Keratinocyte (primary cell): ENCODE measurements around the gene NADSYN1. TPM values are rescaled to one million over a fixed set of nuclear protein-coding genes. Genes with fewer than 3 reads are reported as not detected.

Source experiments
- DNase-seq: peaks from one replicate; pipeline ENCODE4 v3.0.0-alpha.2; 2011; ENCODE audit warnings: low read depth, missing footprints, low spot score
- FAIRE-seq: peaks from 2 replicates; lab custom pipeline; 2011; peaks lifted over from hg19 to GRCh38; lab: Jason Lieb, UNC
- H2AFZ ChIP-seq: 2 replicates; pipeline ENCODE4 v1.6.0; 2012; ENCODE audit warnings: low read length, control low read depth, inconsistent platforms; ENCODE audit not compliant: control insufficient read depth
- H3K27ac ChIP-seq: 2 replicates; pipeline ENCODE4 v1.5.1; 2011; ENCODE audit warnings: low read length; ENCODE audit not compliant: control insufficient read depth, insufficient read depth
- H3K27me3 ChIP-seq: 3 replicates; pipeline ENCODE4 v1.6.0; 2011; ENCODE audit warnings: low read length; ENCODE audit not compliant: control insufficient read depth, insufficient read depth; ENCODE audit errors: extremely low read depth
- H3K36me3 ChIP-seq, 2 experiments: 2 replicates in 1 of 2; 3 replicates in 1 of 2; pipeline ENCODE4 v1.5.1; 2011; ENCODE audit warnings: low read length in 2 of 2, mild to moderate bottlenecking in 1 of 2; ENCODE audit not compliant: control insufficient read depth in 2 of 2, insufficient read depth in 2 of 2; ENCODE audit errors: extremely low read depth in 1 of 2
- H3K4me1 ChIP-seq: 3 replicates; pipeline ENCODE4 v1.5.1; 2011; ENCODE audit warnings: low read length; ENCODE audit not compliant: control insufficient read depth, insufficient read depth; ENCODE audit errors: extremely low read depth
- H3K4me2 ChIP-seq: 3 replicates; pipeline ENCODE4 v1.6.0; 2011; ENCODE audit warnings: low read depth, low read length; ENCODE audit not compliant: control insufficient read depth, insufficient read depth; ENCODE audit errors: extremely low read depth
- H3K4me3 ChIP-seq, 3 experiments: fragments of 200-600 bp in 1 of 3; sonication (generic) in 1 of 3; 2 replicates in 2 of 3; 3 replicates in 1 of 3; pipeline ENCODE4 v1.5.1; 2011 to 2016; ENCODE audit warnings: low read length in 3 of 3, mild to moderate bottlenecking in 3 of 3, control low read depth in 2 of 3, inconsistent platforms in 1 of 3, low read depth in 1 of 3, mixed read lengths in 1 of 3, mixed run types in 1 of 3, moderate library complexity in 1 of 3; ENCODE audit not compliant: control insufficient read depth in 2 of 3, insufficient read depth in 2 of 3; ENCODE audit errors: extremely low read depth in 1 of 3
- H3K79me2 ChIP-seq: 2 replicates; pipeline ENCODE4 v1.6.0; 2012; ENCODE audit warnings: low read length; ENCODE audit not compliant: control insufficient read depth, insufficient read depth
- H3K9ac ChIP-seq: 3 replicates; pipeline ENCODE4 v1.6.0; 2011; ENCODE audit warnings: low read length; ENCODE audit not compliant: control insufficient read depth, insufficient read depth; ENCODE audit errors: extremely low read depth
- H3K9me1 ChIP-seq: 3 replicates; pipeline ENCODE4 v1.6.0; 2011; ENCODE audit warnings: low read length; ENCODE audit not compliant: control insufficient read depth, insufficient read depth; ENCODE audit errors: extremely low read depth
- H3K9me3 ChIP-seq: 2 replicates; pipeline ENCODE4 v1.5.1; 2012; ENCODE audit warnings: low read depth, low read length; ENCODE audit not compliant: control insufficient read depth
- H4K20me1 ChIP-seq: 3 replicates; pipeline ENCODE4 v1.6.0; 2011; ENCODE audit warnings: low read length; ENCODE audit not compliant: control insufficient read depth, insufficient read depth; ENCODE audit errors: extremely low read depth
- CTCF ChIP-seq, 3 experiments: IDR thresholded peaks in 1 of 3; conservative IDR thresholded peaks in 1 of 3; optimal IDR thresholded peaks in 1 of 3; 2 replicates in 2 of 3; 3 replicates in 1 of 3; pipeline versions ENCODE3 to v1.5.1; 2011; ENCODE audit warnings: low read length in 3 of 3, mild to moderate bottlenecking in 3 of 3, moderate library complexity in 2 of 3, control low read depth in 1 of 3, inconsistent platforms in 1 of 3; ENCODE audit not compliant: insufficient read depth in 2 of 3; ENCODE audit errors: extremely low read depth in 1 of 3
- EZH2 ChIP-seq: IDR thresholded peaks from one replicate; pipeline ENCODE4 v1.6.1; 2012; ENCODE audit warnings: inconsistent platforms, mild to moderate bottlenecking, low read length, moderate library complexity
- dilution Hi-C: fragments of 300-500 bp; cut with MboI; formaldehyde crosslinking; loops from one replicate; pipeline ENCODE4 v1.7.0; 2020; ENCODE audit warnings: low sequenced_read_pairs; ENCODE audit not compliant: extremely low pct_ligation_motif_present
- polyA plus RNA-seq, 5 experiments: library from polyadenylated mRNA; depleted of rRNA in 3 of 5; stranded (reverse) in 3 of 5; stranded (forward) in 1 of 5; unstranded in 1 of 5; fragments of >200 nt; gene quantifications; 1 replicate in 1 of 5; 2 replicates in 3 of 5; 3 replicates in 1 of 5; pipeline versions ENCODE4 v1.2.1 to v1.2.3, GENCODE V29; 2011 to 2012; ENCODE audit warnings: missing spikeins in 2 of 5, low read depth in 1 of 5, low replicate concordance in 1 of 5

NADSYN1 gene
- polyA plus RNA-seq, 1 donor (not counting 4 experiments of a cell fraction or from before 2014, with no cell fraction given) = 51.5 TPM

GRCh38 chr11:71406681-71407080 is 46.3 kb upstream of the NADSYN1 start:
- Histone ChIP-seq H3K4me3 (no peak overlapping the region), H3K9me3 (peaks cover 4% of the 10 kb centered on the region), H3K4me2 (no peak overlapping the region), H2AFZ (no peak overlapping the region), H3K9ac (no peak overlapping the region), H3K27me3 (no peaks in the 10 kb centered on the region), H4K20me1 (no peaks in the 10 kb centered on the region), H3K9me1 (no peaks in the 10 kb centered on the region), H3K79me2 (no peaks in the 10 kb centered on the region), H3K36me3 (no peaks in the 10 kb centered on the region), H3K27ac (no peak overlapping the region), H3K4me1 (no peaks in the 10 kb centered on the region)
- TF ChIP-seq CTCF (optimal IDR thresholded peaks at IDR 0.05 in 1 of 3, IDR thresholded peaks at IDR 0.05 in 1 of 3, conservative IDR thresholded peaks at IDR 0.05 in 1 of 3; ENCODE audit: extremely low read depth in 1 of 3, insufficient read depth in 2 of 3, low read length in 3 of 3) = no peak
- TF ChIP-seq EZH2 = no peak
- FAIRE-seq = no peak
- DNase-seq = no peak
- dilution Hi-C loops = no loop called here

GRCh38 chr11:71407356-71407755 is 45.6 kb upstream of the NADSYN1 start:
- no peaks in the 10 kb centered on the region for H3K9me1 ChIP-seq
- H3K4me1 ChIP-seq = no peaks in the 10 kb centered on the region
- TF ChIP-seq EZH2 = no peak
- no peak for TF ChIP-seq CTCF (optimal IDR thresholded peaks at IDR 0.05 in 1 of 3, IDR thresholded peaks at IDR 0.05 in 1 of 3, conservative IDR thresholded peaks at IDR 0.05 in 1 of 3; ENCODE audit: extremely low read depth in 1 of 3, insufficient read depth in 2 of 3, low read length in 3 of 3)
- peaks cover 4% of the 10 kb centered on the region for H3K9me3 ChIP-seq
- H3K79me2 ChIP-seq = no peaks in the 10 kb centered on the region
- no peak overlapping the region for H3K27ac ChIP-seq
- no peak overlapping the region for H3K4me3 ChIP-seq
- H3K4me2 ChIP-seq = no peak overlapping the region
- H3K36me3 ChIP-seq = no peaks in the 10 kb centered on the region
- dilution Hi-C loops = no loop called here
- DNase-seq = no peak
- no peak overlapping the region for H3K9ac ChIP-seq
- no peak for FAIRE-seq
- H3K27me3 ChIP-seq = no peaks in the 10 kb centered on the region
- H2AFZ ChIP-seq = no peak overlapping the region
- H4K20me1 ChIP-seq = no peaks in the 10 kb centered on the region
